ENCODE data around the gene DLL3. TPM values are rescaled to one million over a fixed set of nuclear protein-coding genes. Genes with fewer than 3 reads are reported as not detected.
"Not testable (repeated sequence)": the region's sequence is repeated elsewhere in the genome, so short reads cannot be mapped to it uniquely, and the experiment has no call there.

Gene DLL3
- total RNA-seq, result not detected

- Histone ChIP-seq H3K9me3 (ENCODE audit: low read depth, low read length) (no peaks in the 10 kb centered on the region), H3K27me3 (ENCODE audit: insufficient read depth, low read length) (peaks cover 40% of the 10 kb centered on the region), H3K4me1 (ENCODE audit: insufficient read depth, low read length) (peaks cover 20% of the 10 kb centered on the region), H3K4me3 (ENCODE audit: low read length) (no peak within 1 kb of the TSS)
Measured at GRCh38 chr19:39498798-39499642, at the start of gene DLL3. Gene DLL3 (plus strand): TSS chr19:39498947. CDS start chr19:39498975, 28 bp downstream.

GRCh38 chr19:39449116-39449797 is 49.5 kb upstream of the DLL3 start:
- Histone ChIP-seq H3K4me3 (ENCODE audit: low read length) (no peak overlapping the region), H3K9me3 (ENCODE audit: low read depth, low read length) (no peaks in the 10 kb centered on the region), H3K27me3 (ENCODE audit: insufficient read depth, low read length) (no peaks in the 10 kb centered on the region), H3K4me1 (ENCODE audit: insufficient read depth, low read length) (peaks cover 52% of the 10 kb centered on the region)

GRCh38 chr19:39451257-39451656 is 47.5 kb upstream of the DLL3 start:
- not testable (repeated sequence) for H3K4me3 ChIP-seq (ENCODE audit: low read length); H3K27me3 ChIP-seq (ENCODE audit: insufficient read depth, low read length); H3K9me3 ChIP-seq (ENCODE audit: low read depth, low read length)
- H3K4me1 ChIP-seq (ENCODE audit: insufficient read depth, low read length), result peaks cover 39% of the 10 kb centered on the region

- H3K4me3 ChIP-seq (ENCODE audit: low read length), result no peak overlapping the region
- H3K27me3 ChIP-seq (ENCODE audit: insufficient read depth, low read length), result no peaks in the 10 kb centered on the region
- H3K4me1 ChIP-seq (ENCODE audit: insufficient read depth, low read length), result no peaks in the 10 kb centered on the region
- no peaks in the 10 kb centered on the region for H3K9me3 ChIP-seq (ENCODE audit: low read depth, low read length)
Measured at GRCh38 chr19:39463403-39463802, 35.3 kb upstream of the DLL3 start.

- no peaks in the 10 kb centered on the region for H3K9me3 ChIP-seq (ENCODE audit: low read depth, low read length)
- H3K4me1 ChIP-seq (ENCODE audit: insufficient read depth, low read length), result no peaks in the 10 kb centered on the region
- H3K4me3 ChIP-seq (ENCODE audit: low read length), result no peak overlapping the region
- no peaks in the 10 kb centered on the region for H3K27me3 ChIP-seq (ENCODE audit: insufficient read depth, low read length)
Measured at GRCh38 chr19:39465956-39466747, 32.6 kb upstream of the DLL3 start.

GRCh38 chr19:39467941-39468340 is 30.8 kb upstream of the DLL3 start:
- Histone ChIP-seq H3K4me3 (ENCODE audit: low read length) (no peak overlapping the region), H3K27me3 (ENCODE audit: insufficient read depth, low read length) (no peaks in the 10 kb centered on the region), H3K4me1 (ENCODE audit: insufficient read depth, low read length) (no peaks in the 10 kb centered on the region), H3K9me3 (ENCODE audit: low read depth, low read length) (no peaks in the 10 kb centered on the region)

GRCh38 chr19:39469036-39469435 is 29.7 kb upstream of the DLL3 start:
- Histone ChIP-seq H3K27me3 (ENCODE audit: insufficient read depth, low read length) (no peaks in the 10 kb centered on the region), H3K9me3 (ENCODE audit: low read depth, low read length) (no peaks in the 10 kb centered on the region), H3K4me1 (ENCODE audit: insufficient read depth, low read length) (no peaks in the 10 kb centered on the region), H3K4me3 (ENCODE audit: low read length) (no peak overlapping the region)

GRCh38 chr19:39469567-39469966 is 29.2 kb upstream of the DLL3 start:
- H3K27me3 ChIP-seq (ENCODE audit: insufficient read depth, low read length), result no peaks in the 10 kb centered on the region
- no peak overlapping the region for H3K4me3 ChIP-seq (ENCODE audit: low read length)
- no peaks in the 10 kb centered on the region for H3K9me3 ChIP-seq (ENCODE audit: low read depth, low read length)
- no peaks in the 10 kb centered on the region for H3K4me1 ChIP-seq (ENCODE audit: insufficient read depth, low read length)

GRCh38 chr19:39470724-39471339 is 27.9 kb upstream of the DLL3 start:
- H3K4me3 ChIP-seq (ENCODE audit: low read length), result no peak overlapping the region
- H3K4me1 ChIP-seq (ENCODE audit: insufficient read depth, low read length), result no peaks in the 10 kb centered on the region
- no peaks in the 10 kb centered on the region for H3K27me3 ChIP-seq (ENCODE audit: insufficient read depth, low read length)
- H3K9me3 ChIP-seq (ENCODE audit: low read depth, low read length), result no peaks in the 10 kb centered on the region

- Histone ChIP-seq H3K4me1 (ENCODE audit: insufficient read depth, low read length) (no peaks in the 10 kb centered on the region), H3K9me3 (ENCODE audit: low read depth, low read length) (no peaks in the 10 kb centered on the region), H3K27me3 (ENCODE audit: insufficient read depth, low read length) (no peaks in the 10 kb centered on the region), H3K4me3 (ENCODE audit: low read length) (no peak overlapping the region)
Measured at GRCh38 chr19:39471756-39472536, 26.8 kb upstream of the DLL3 start.

GRCh38 chr19:39472746-39473442 is 25.9 kb upstream of the DLL3 start:
- Histone ChIP-seq H3K4me1 (ENCODE audit: insufficient read depth, low read length) (no peaks in the 10 kb centered on the region), H3K4me3 (ENCODE audit: low read length) (no peak overlapping the region), H3K27me3 (ENCODE audit: insufficient read depth, low read length) (no peaks in the 10 kb centered on the region), H3K9me3 (ENCODE audit: low read depth, low read length) (no peaks in the 10 kb centered on the region)

GRCh38 chr19:39473443-39473960 is 25.2 kb upstream of the DLL3 start:
- Histone ChIP-seq H3K27me3 (ENCODE audit: insufficient read depth, low read length) (no peaks in the 10 kb centered on the region), H3K4me3 (ENCODE audit: low read length) (no peak overlapping the region), H3K4me1 (ENCODE audit: insufficient read depth, low read length) (no peaks in the 10 kb centered on the region), H3K9me3 (ENCODE audit: low read depth, low read length) (no peaks in the 10 kb centered on the region)

- Histone ChIP-seq H3K4me1 (ENCODE audit: insufficient read depth, low read length) (no peaks in the 10 kb centered on the region), H3K27me3 (ENCODE audit: insufficient read depth, low read length) (no peaks in the 10 kb centered on the region), H3K9me3 (ENCODE audit: low read depth, low read length) (no peaks in the 10 kb centered on the region), H3K4me3 (ENCODE audit: low read length) (no peak overlapping the region)
Measured at GRCh38 chr19:39474139-39474620, 24.6 kb upstream of the DLL3 start.
